Omental fat pad (tissue), 4 donors: ENCODE results near the gene BTG3. TPM values are rescaled to one million over a fixed set of nuclear protein-coding genes. Genes with fewer than 3 reads are reported as not detected.

Experiments used
- ATAC-seq: fragments of 150-250 bp; one replicate; pipeline ENCODE4 v1.9.1; 2016; ENCODE audit warnings: mild to moderate bottlenecking, moderate library complexity; ENCODE audit not compliant: low FRiP score
- DNase-seq: peaks from one replicate; pipeline ENCODE4 v3.0.0-alpha.2; 2019; ENCODE audit warnings: low spot score
- CTCF ChIP-seq, 3 donors: fragments of 450-650 bp; IDR thresholded peaks; one replicate each; pipeline ENCODE4 v1.5.1; 2016 to 2017; ENCODE audit warnings: antibody characterized with exemption in 3 of 3, mild to moderate bottlenecking in 3 of 3, moderate library complexity in 2 of 3
- total RNA-seq, 4 donors: library from RNA; depleted of rRNA; stranded (reverse); fragments of >200 nt; gene quantifications; one replicate each; pipeline ENCODE4 v1.1.0, GENCODE V29; 2016

BTG3 gene
- total RNA-seq, 4 donors from 2014 or later: 39.4 to 60.9 (median 43.6) TPM

GRCh38 chr21:17597680-17598079, 15.0 kb downstream of the BTG3 start:
- no peak for TF ChIP-seq CTCF (IDR thresholded peaks at IDR 0.05)
- no peak for DNase-seq
- ATAC-seq: no peak

GRCh38 chr21:17590430-17590829, 22.3 kb downstream of the BTG3 start:
- ATAC-seq: no peak
- DNase-seq: no peak
- TF ChIP-seq CTCF (IDR thresholded peaks at IDR 0.05): no peak

- DNase-seq: no peak
- no peak for TF ChIP-seq CTCF (IDR thresholded peaks at IDR 0.05)
- ATAC-seq: no peak
These were observed 26.7 kb downstream of the BTG3 start for GRCh38 chr21:17585875-17586450.

GRCh38 chr21:17583898-17584297, 28.8 kb downstream of the BTG3 start:
- no peak for TF ChIP-seq CTCF (IDR thresholded peaks at IDR 0.05)

GRCh38 chr21:17580319-17580718, 32.4 kb downstream of the BTG3 start:
- TF ChIP-seq CTCF (IDR thresholded peaks at IDR 0.05): no peak
- no peak for DNase-seq
- no peak for ATAC-seq

More at GRCh38 chr21:17583898-17584297, 28.8 kb downstream of the BTG3 start:
- DNase-seq (no peak), ATAC-seq (no peak)

GRCh38 chr21:17578876-17579275, 33.8 kb downstream of the BTG3 start:
- DNase-seq (no peak), ATAC-seq (no peak)
- TF ChIP-seq CTCF (IDR thresholded peaks at IDR 0.05): no peak

GRCh38 chr21:17578162-17578561, 34.5 kb downstream of the BTG3 start:
- ATAC-seq (no peak), DNase-seq (no peak)
- TF ChIP-seq CTCF (IDR thresholded peaks at IDR 0.05): no peak
